ENCODE measurements around the gene ADAMTSL4.

DNA sequence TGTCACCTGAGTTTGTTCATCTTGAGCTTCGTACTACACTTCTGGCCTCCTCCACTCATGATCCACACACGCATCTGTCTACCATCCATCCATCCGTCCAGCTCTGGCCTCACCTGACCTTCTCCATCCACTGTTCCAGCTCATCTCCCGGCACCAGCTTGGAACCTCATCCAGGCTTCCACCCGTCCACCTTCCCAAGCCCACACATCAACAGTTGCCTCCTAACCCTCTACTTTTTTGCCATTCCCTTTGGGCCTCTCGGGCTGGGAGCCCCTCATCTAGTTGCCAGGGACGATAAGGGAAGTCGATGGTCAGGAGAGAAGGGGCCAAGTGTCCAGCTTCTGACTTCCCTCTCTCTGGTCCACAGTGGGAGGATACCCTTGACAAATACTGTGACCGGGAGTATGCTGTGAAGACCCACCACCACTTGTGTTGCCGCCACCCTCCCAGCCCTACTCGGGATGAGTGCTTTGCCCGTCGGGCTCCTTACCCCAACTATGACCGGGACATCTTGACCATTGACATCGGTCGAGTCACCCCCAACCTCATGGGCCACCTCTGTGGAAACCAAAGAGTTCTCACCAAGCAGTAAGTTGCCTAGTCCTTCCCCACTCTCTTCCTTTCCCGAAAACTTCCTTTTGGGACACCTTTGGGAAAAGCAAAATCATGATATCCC is 37.1 kb upstream of the ADAMTSL4 start:
- TF ChIP-seq, protein P1, sequence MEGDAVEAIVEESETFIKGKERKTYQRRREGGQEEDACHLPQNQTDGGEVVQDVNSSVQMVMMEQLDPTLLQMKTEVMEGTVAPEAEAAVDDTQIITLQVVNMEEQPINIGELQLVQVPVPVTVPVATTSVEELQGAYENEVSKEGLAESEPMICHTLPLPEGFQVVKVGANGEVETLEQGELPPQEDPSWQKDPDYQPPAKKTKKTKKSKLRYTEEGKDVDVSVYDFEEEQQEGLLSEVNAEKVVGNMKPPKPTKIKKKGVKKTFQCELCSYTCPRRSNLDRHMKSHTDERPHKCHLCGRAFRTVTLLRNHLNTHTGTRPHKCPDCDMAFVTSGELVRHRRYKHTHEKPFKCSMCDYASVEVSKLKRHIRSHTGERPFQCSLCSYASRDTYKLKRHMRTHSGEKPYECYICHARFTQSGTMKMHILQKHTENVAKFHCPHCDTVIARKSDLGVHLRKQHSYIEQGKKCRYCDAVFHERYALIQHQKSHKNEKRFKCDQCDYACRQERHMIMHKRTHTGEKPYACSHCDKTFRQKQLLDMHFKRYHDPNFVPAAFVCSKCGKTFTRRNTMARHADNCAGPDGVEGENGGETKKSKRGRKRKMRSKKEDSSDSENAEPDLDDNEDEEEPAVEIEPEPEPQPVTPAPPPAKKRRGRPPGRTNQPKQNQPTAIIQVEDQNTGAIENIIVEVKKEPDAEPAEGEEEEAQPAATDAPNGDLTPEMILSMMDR (IDR thresholded peaks at IDR 0.05) = no peak
- TF ChIP-seq POLR2A (IDR thresholded peaks at IDR 0.05) = no peak
